Activated T-cell treated with anti-CD3 and anti-CD28 coated beads for 48 hours (primary cell): ENCODE measurements around the gene OSBPL5.
A peak's percentile ranks its signal among the peaks of the same experiment; 100 is the strongest.
"Not testable (repeated sequence)": the region's sequence is repeated elsewhere in the genome, so short reads cannot be mapped to it uniquely, and the experiment has no call there.

Experiments
- DNase-seq: peaks from one replicate; pipeline ENCODE4 v3.0.0-alpha.2; 2020; ENCODE audit warnings: low read depth

The OSBPL5 gene

GRCh38 chr11:3120071-3120792 lies 44.9 kb downstream of the OSBPL5 start:
- no peak for DNase-seq

GRCh38 chr11:3119141-3119821 lies 45.8 kb downstream of the OSBPL5 start:
- DNase-seq = no peak

GRCh38 chr11:3115321-3115720 lies 49.8 kb downstream of the OSBPL5 start:
- DNase-seq = no peak

- DNase-seq = not testable (repeated sequence)
These were observed 51.4 kb downstream of the OSBPL5 start for GRCh38 chr11:3113661-3114060.

- DNase-seq = no peak
These were observed 53.0 kb downstream of the OSBPL5 start for GRCh38 chr11:3111919-3112690.

GRCh38 chr11:3111466-3111865 lies 53.6 kb downstream of the OSBPL5 start:
- no peak for DNase-seq

GRCh38 chr11:3109921-3110706 lies 55.0 kb downstream of the OSBPL5 start:
- peak; percentile 39 for DNase-seq

- DNase-seq = no peak
These were observed 55.7 kb downstream of the OSBPL5 start for GRCh38 chr11:3109434-3109833.

- no peak for DNase-seq
These were observed 56.9 kb downstream of the OSBPL5 start for GRCh38 chr11:3108183-3108721.

GRCh38 chr11:3107608-3108182 lies 57.4 kb downstream of the OSBPL5 start:
- no peak for DNase-seq

- DNase-seq = no peak
These were observed 58.2 kb downstream of the OSBPL5 start for GRCh38 chr11:3106736-3107524.

GRCh38 chr11:3105791-3106735 lies 59.0 kb downstream of the OSBPL5 start:
- DNase-seq = no peak

GRCh38 chr11:3104961-3105790 lies 59.9 kb downstream of the OSBPL5 start:
- DNase-seq = no peak

GRCh38 chr11:3104051-3104714 lies 60.9 kb downstream of the OSBPL5 start:
- DNase-seq = no peak

- no peak for DNase-seq
These were observed 62.0 kb downstream of the OSBPL5 start for GRCh38 chr11:3103076-3103475.

GRCh38 chr11:3102641-3102921 lies 62.5 kb downstream of the OSBPL5 start:
- no peak for DNase-seq

- no peak for DNase-seq
These were observed 63.0 kb downstream of the OSBPL5 start for GRCh38 chr11:3101921-3102640.

GRCh38 chr11:3099178-3099577 lies 65.9 kb downstream of the OSBPL5 start:
- no peak for DNase-seq
